Posterior vena cava (tissue), 2 donors: ENCODE data around the gene MAN2B1. TPM values are rescaled to one million over a fixed set of nuclear protein-coding genes. Genes with fewer than 3 reads are reported as not detected.
A peak's percentile ranks its signal among the peaks of the same experiment; 100 is the strongest.
"Not testable (repeated sequence)": the region's sequence is repeated elsewhere in the genome, so short reads cannot be mapped to it uniquely, and the experiment has no call there.

ENCODE experiments used
- DNase-seq: peaks from one replicate; pipeline ENCODE4 v3.0.0-alpha.2; 2020; ENCODE audit warnings: low spot score
- intact Hi-C, 2 donors: fragments of 100-400 bp; cut with DNase I; formaldehyde crosslinking; loops; one replicate each; pipeline versions ENCODE4 v1.14.1 to v1.14.2; 2022 to 2023
- total RNA-seq, 2 donors: library from RNA; stranded (reverse); fragmentation: NEBNext Ultra II Directional; extraction: Animal tissue kit (Norgen Biotek cat#: 25700); gene quantifications; one replicate each; pipeline ENCODE4 v1.2.1, GENCODE V29; 2021
- donor health status: DM: yes; HTN: yes; CAD: no.
- donor health status: DM: yes; HTN: yes; CAD: no.

The MAN2B1 gene
- total RNA-seq, 2 donors from 2014 or later: 57.2 to 95.8 TPM

DNA sequence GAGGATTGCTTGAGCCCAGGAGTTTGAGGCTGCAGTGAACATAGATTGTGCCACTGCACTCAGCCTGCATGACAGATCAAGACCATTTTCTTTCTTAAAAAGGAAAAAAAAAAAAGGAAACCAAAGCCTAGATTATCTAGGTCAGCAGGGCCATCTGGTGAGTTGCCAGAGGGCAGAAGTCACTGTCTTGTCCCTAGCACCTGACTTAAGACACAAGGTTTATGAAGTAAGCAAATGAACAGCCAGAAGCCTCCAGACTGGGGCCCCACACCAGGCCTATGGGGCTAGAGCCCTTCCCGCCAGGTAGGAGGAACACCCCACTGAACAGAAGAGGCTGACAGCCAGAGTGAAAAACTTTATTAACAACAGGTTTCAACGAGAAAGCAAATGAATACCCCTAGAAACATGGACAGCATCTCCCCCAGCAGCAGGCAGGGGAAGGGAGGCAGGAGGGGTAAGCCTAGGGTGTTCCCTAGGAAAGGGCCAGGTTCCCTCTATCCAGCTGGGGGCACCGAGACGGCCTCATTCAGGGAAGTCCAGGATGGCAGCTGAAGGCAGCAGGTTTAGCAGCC is 1.3 kb upstream of the MAN2B1 start:
- intact Hi-C loops: no loop called here
- DNase-seq: no peak

DNA sequence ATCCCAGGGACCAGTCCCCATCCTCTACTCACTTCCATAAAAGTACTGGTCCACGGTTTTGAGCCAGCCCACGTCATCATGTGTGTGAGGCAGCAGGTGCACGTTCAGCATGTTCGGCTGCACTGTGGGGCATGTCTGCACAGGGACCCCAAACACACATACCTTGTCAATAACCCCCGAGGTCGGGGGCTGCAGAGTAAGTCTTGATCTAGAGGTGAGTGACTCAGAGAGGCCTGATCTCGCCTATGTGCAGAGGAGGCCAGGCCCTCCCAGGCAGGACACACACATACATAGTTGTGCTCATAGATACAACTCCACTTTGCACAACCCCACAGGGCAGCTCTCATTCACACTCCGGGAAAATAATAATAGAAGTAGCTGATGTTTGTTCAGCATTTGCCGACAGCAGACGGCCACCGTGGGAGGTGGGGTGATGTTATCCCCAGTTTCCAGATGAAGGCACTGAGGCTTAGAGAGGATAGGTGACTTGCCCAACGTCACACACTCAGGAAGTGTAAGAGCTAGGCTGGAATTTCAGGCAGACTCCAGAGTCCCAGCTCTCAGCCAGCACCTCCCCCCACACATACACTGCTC is 774 bp downstream of the MAN2B1 start:
- intact Hi-C loops: no loop called here
- no peak for DNase-seq

DNA sequence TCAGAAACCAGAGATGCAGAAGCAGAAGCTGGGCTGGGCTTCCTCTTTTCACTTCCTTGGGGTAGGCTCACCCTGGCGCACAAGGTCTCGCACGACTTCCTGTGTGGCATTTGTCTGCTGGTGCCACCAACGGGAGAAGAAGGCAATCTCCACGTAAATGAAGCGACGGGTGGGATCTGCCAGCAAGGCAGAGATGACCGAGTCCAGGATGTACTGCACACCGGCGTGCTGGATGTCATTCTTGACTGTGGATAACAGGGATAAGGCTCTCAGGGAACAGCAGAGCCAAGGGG is 1.3 kb downstream of the MAN2B1 start:
- DNase-seq: peak; percentile 91
- intact Hi-C loops: no loop called here

GRCh38 chr19:12664406-12665280 is 1.9 kb downstream of the MAN2B1 start:
- intact Hi-C loops: no loop called here

DNA sequence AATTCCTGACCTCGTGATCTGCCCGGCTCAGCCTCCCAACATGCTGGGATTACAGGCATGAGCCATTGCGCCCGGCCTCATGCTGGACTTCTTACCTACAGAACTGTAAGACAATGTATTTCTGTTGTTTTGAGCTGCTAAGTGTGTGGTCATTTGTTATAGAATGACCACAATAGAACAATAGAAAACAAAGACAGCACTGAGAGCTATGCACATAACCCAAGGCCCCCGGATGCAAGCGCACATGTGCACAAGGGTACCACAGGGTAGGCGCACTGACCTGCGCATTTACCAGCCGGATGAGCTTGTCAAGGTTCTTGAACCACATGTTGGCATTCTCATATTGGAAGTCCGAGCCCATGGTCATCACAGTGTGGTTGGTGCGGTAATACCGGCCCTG is 5.6 kb downstream of the MAN2B1 start:
- no peak for DNase-seq
- intact Hi-C loops: no loop called here

More at GRCh38 chr19:12664406-12665280, 1.9 kb downstream of the MAN2B1 start:
- DNase-seq: no peak

- intact Hi-C loops: no loop called here
- no peak for DNase-seq
These were observed 8.6 kb downstream of the MAN2B1 start for GRCh38 chr19:12657966-12658365.

- DNase-seq: no peak
- intact Hi-C loops: no loop called here
These were observed 9.5 kb downstream of the MAN2B1 start for GRCh38 chr19:12656899-12657571.

GRCh38 chr19:12655546-12655945 is 11.0 kb downstream of the MAN2B1 start:
- DNase-seq: no peak
- intact Hi-C loops: no loop called here

- intact Hi-C loops: no loop called here
- no peak for DNase-seq
These were observed 14.3 kb downstream of the MAN2B1 start for GRCh38 chr19:12652219-12652618.

- DNase-seq: no peak
These were observed 16.6 kb downstream of the MAN2B1 start for GRCh38 chr19:12649941-12650340.

GRCh38 chr19:12648088-12648487 is 18.5 kb downstream of the MAN2B1 start:
- intact Hi-C loops: no loop called here

More at GRCh38 chr19:12649941-12650340, 16.6 kb downstream of the MAN2B1 start:
- intact Hi-C loops: no loop called here

DNA sequence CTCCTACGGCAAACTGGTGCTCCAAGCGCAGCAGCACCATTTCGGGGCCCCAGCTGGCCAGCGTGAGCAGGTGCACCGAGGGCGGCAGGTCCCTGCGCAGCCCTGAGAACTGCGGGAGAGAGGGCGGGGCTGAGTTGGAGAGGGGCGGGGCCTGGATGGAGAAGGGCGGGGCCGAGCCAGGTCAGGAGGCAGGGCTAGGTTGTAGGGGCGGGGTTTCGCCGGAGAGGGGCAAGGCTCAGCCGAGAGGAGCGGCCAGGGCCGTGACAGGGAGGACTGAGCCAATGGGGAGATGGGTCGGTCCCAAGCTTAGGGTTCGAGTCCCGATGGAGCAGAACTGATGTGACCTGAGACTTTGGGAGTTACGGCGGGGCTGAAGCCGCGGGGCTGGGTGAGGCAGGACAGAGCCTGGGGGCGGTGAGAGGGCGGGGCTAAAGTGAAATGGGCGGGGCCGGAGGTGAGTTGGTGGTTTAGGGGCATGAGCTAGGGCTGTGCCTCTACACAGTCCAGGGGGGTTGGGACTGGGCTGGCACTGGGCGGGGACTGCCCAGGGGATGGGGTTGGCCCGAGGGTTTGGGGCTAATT is 19.0 kb downstream of the MAN2B1 start:
- intact Hi-C loops: no loop called here
- peak; percentile 92 for DNase-seq

More at GRCh38 chr19:12648088-12648487, 18.5 kb downstream of the MAN2B1 start:
- no peak for DNase-seq

- DNase-seq: no peak
These were observed 19.5 kb downstream of the MAN2B1 start for GRCh38 chr19:12647047-12647446.

DNA sequence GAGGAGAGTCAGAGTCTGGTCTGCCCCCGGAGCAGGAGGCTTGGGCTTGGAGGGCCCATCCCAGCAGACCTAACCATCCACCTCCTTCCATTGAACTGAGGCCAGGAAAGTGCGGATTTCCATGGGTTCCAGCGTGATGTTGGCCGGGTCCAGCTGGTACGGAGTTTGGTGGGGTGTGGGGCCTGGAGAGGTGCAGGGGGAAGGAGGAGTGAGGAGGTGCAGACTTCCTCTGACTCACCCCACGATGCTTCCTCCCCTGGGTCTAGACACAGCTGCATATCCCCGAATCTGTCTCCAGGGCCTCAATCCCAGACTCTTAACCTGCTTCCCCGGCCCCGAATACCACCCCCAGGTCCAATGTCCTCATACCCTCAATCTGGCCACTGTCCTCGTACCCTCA is 20.0 kb downstream of the MAN2B1 start:
- no peak for DNase-seq
- intact Hi-C loops: no loop called here

More at GRCh38 chr19:12647047-12647446, 19.5 kb downstream of the MAN2B1 start:
- intact Hi-C loops: no loop called here

- DNase-seq, intact Hi-C loops: not testable (repeated sequence)
These were observed 22.8 kb downstream of the MAN2B1 start for GRCh38 chr19:12643716-12644115.

- intact Hi-C loops: no loop called here
- no peak for DNase-seq
These were observed 24.0 kb downstream of the MAN2B1 start for GRCh38 chr19:12642506-12642905.

GRCh38 chr19:12641456-12641855 is 25.1 kb downstream of the MAN2B1 start:
- no peak for DNase-seq
- intact Hi-C loops: no loop called here

DNA sequence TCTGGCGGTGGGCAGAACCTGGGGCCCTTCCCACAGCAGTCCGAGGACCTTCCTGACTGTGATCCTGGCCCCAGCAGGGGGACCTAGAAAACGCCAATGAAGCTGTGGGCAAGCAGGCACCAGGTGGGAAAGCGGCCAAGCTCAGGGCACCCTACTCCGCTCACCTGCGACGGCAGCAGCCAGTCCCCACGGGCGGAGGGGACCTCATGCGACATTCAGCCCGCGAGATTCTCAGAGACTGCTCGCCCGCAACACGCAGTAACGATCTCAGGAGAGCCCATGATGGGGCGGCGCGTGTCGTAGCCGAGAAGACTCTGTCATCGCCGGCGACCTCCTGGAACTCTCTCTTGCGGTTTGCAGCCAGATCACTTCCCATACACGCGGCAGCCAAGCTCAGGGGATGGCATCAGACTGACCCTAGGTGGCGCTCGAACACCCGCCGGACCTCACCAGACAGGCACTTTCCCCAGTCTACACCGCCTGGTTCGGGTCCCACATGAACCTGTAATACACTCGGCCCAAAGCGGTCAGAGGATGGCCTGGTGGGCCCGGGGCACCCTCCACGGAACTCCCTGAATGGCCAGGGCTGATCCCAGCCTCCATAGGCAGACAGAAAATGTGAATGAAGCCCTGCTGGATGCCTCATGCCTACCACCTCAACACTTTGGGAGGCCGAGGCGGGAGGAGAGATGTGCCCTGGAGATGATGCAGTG is 26.5 kb downstream of the MAN2B1 start:
- DNase-seq: peak; percentile 95
- intact Hi-C loops: no loop called here

- DNase-seq: no peak
- intact Hi-C loops: no loop called here
These were observed 27.8 kb downstream of the MAN2B1 start for GRCh38 chr19:12638611-12639182.
